ENCODE data around the gene PRPS2. TPM values are rescaled to one million over a fixed set of nuclear protein-coding genes. Genes with fewer than 3 reads are reported as not detected.

The PRPS2 gene
- total RNA-seq, 1 experiment from 2014 or later, result 73.9 TPM

DNA sequence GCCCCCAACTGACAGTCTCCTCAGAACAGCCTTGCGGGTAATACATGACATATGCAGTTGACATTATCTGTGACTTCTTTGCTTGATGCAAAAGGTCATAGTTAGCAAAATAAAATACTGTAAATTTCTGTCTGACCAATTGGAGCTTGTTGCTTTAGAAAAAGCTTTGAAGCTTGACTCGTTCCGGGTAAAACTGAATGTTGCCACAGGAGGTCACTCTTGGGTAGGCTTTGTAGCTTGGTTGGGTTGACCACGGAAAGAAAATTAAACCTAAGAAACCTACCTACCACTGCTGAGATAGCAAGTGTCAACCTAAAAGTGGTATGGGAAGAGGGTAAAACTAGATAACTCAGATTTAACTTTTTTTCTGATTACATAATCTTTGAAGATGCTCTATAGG, 23.2 kb downstream of the PRPS2 start:
- BruUV-seq (replicated peaks), result no TSS peak
- intact Hi-C loops (cut with micrococcal nuclease), result loop anchor here (1.0 kb wide), 3 partner anchors 80 to 674 kb away; no protein-coding TSS in a partner anchor
- no peaks in the 10 kb centered on the region for H3K4me1 ChIP-seq (ENCODE audit: insufficient read depth, low read length)
- no peak for TF ChIP-seq EZH2phosphoT487 (IDR thresholded peaks at IDR 0.05; ENCODE audit: borderline replicate concordance, low read length)
- no peak for TF ChIP-seq EZH2 (IDR thresholded peaks at IDR 0.05; ENCODE audit: low read length, unreplicated experiment)
- TF ChIP-seq, protein P1, sequence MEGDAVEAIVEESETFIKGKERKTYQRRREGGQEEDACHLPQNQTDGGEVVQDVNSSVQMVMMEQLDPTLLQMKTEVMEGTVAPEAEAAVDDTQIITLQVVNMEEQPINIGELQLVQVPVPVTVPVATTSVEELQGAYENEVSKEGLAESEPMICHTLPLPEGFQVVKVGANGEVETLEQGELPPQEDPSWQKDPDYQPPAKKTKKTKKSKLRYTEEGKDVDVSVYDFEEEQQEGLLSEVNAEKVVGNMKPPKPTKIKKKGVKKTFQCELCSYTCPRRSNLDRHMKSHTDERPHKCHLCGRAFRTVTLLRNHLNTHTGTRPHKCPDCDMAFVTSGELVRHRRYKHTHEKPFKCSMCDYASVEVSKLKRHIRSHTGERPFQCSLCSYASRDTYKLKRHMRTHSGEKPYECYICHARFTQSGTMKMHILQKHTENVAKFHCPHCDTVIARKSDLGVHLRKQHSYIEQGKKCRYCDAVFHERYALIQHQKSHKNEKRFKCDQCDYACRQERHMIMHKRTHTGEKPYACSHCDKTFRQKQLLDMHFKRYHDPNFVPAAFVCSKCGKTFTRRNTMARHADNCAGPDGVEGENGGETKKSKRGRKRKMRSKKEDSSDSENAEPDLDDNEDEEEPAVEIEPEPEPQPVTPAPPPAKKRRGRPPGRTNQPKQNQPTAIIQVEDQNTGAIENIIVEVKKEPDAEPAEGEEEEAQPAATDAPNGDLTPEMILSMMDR (conservative IDR thresholded peaks at IDR 0.05; ENCODE audit: low read depth, low read length), result peak; percentile 72
- DNase-seq (peak; percentile 79), ATAC-seq (peak; percentile 66)
- H3K9me2 ChIP-seq (replicated peaks; ENCODE audit: low read length), result no peaks in the 10 kb centered on the region
- H3F3A ChIP-seq (ENCODE audit: low read length, unreplicated experiment), result no peaks in the 10 kb centered on the region
- H3K27me3 ChIP-seq (ENCODE audit: low read length), result no peaks in the 10 kb centered on the region
- H3K4me2 ChIP-seq (ENCODE audit: low read length), result no peak overlapping the region
- no peak overlapping the region for H3K9ac ChIP-seq (ENCODE audit: low read length)
- CTCF ChIA-PET, result interaction anchor here (0.6 to 1.1 kb wide), 7 partner anchors 10 to 565 kb away, joined by 3 to 8 read pairs (median 4); no protein-coding TSS in a partner anchor
- no peak overlapping the region for H2AFZ ChIP-seq (ENCODE audit: low read length)
- no peaks in the 10 kb centered on the region for H3K79me2 ChIP-seq (ENCODE audit: low read length)
- POLR2A ChIA-PET (ENCODE audit: unreplicated experiment), result no interaction called here
- H3K4me3 ChIP-seq (ENCODE audit: low read length), result no peak overlapping the region
- H4K20me1 ChIP-seq (ENCODE audit: low read length), result no peaks in the 10 kb centered on the region
- no peak overlapping the region for H3K27ac ChIP-seq (ENCODE audit: low read length)
- no peaks in the 10 kb centered on the region for H3K9me3 ChIP-seq (ENCODE audit: low read length)
- peaks cover 8% of the 10 kb centered on the region; the same call in 1 of the 2 replicates for H3K36me3 ChIP-seq (ENCODE audit: low read depth, low read length)

DNA sequence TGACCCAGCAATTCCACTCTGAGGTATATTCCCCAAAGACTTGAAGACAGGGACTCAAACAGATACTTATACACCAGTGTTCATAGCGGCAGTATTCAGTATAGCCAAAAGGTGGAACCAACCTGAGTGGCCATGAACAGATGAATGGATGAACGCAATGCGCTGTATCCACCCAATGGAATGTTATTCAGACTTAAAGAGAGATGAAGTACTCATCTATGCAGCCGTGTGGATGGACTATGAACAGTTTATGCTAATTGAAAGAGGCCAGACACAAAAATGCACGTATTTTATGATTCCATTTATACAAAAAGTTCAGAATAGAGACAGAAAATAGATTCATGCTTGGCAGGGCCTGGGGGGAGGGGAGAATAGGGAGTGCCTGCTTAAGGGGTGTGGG, 26.3 kb downstream of the PRPS2 start:
- ATAC-seq (no peak), DNase-seq (no peak)
- Histone ChIP-seq H2AFZ (ENCODE audit: low read length) (no peak overlapping the region), H3K9ac (ENCODE audit: low read length) (no peak overlapping the region), H3K9me2 (replicated peaks; ENCODE audit: low read length) (no peaks in the 10 kb centered on the region), H3K4me2 (ENCODE audit: low read length) (no peak overlapping the region), H3K4me1 (ENCODE audit: insufficient read depth, low read length) (no peaks in the 10 kb centered on the region), H3K36me3 (ENCODE audit: low read depth, low read length) (peaks cover 14% of the 10 kb centered on the region), H3K79me2 (ENCODE audit: low read length) (no peaks in the 10 kb centered on the region), H3K27me3 (ENCODE audit: low read length) (no peaks in the 10 kb centered on the region), H3K9me3 (ENCODE audit: low read length) (no peaks in the 10 kb centered on the region), H3K4me3 (ENCODE audit: low read length) (no peak overlapping the region), H3K27ac (ENCODE audit: low read length) (no peak overlapping the region), H4K20me1 (ENCODE audit: low read length) (no peaks in the 10 kb centered on the region), H3F3A (ENCODE audit: low read length, unreplicated experiment) (no peaks in the 10 kb centered on the region)
- TF ChIP-seq, protein P1 (conservative IDR thresholded peaks at IDR 0.05; ENCODE audit: low read depth, low read length), result no peak
- no peak for TF ChIP-seq EZH2 (IDR thresholded peaks at IDR 0.05; ENCODE audit: low read length, unreplicated experiment)
- TF ChIP-seq EZH2phosphoT487 (IDR thresholded peaks at IDR 0.05; ENCODE audit: borderline replicate concordance, low read length), result no peak
- intact Hi-C loops (cut with micrococcal nuclease), result no loop called here
- POLR2A ChIA-PET (ENCODE audit: unreplicated experiment), result no interaction called here
- CTCF ChIA-PET, result no interaction called here
- no TSS peak for BruUV-seq (replicated peaks)

DNA sequence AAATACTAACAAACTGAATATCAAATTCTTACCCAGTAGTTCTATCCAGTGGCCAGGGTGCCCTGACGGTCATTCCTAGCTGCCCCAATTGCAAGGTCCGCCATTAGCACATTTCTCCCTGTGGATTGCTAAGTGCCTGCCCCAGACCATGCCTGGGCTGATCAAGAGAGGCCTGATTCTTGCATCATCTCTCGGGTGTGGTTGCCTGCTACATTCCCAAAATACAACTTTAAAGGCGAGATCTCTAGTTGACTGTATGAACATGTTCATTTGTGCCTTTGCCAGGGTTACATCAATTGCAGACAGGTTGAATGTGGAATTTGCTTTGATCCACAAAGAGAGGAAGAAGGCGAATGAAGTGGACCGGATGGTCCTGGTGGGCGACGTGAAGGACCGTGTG, 28.0 kb downstream of the PRPS2 start:
- POLR2A ChIA-PET (ENCODE audit: unreplicated experiment), result no interaction called here
- no peak overlapping the region for H3K4me2 ChIP-seq (ENCODE audit: low read length)
- no peak overlapping the region for H3K9ac ChIP-seq (ENCODE audit: low read length)
- H2AFZ ChIP-seq (ENCODE audit: low read length), result no peak overlapping the region
- H3K4me3 ChIP-seq (ENCODE audit: low read length), result no peak overlapping the region
- TF ChIP-seq, protein P1 (conservative IDR thresholded peaks at IDR 0.05; ENCODE audit: low read depth, low read length), result no peak
- TF ChIP-seq EZH2 (IDR thresholded peaks at IDR 0.05; ENCODE audit: low read length, unreplicated experiment) (no peak), EZH2phosphoT487 (IDR thresholded peaks at IDR 0.05; ENCODE audit: borderline replicate concordance, low read length) (no peak)
- no peaks in the 10 kb centered on the region for H3K9me2 ChIP-seq (replicated peaks; ENCODE audit: low read length)
- no peak overlapping the region for H3K27ac ChIP-seq (ENCODE audit: low read length)
- no peaks in the 10 kb centered on the region for H3F3A ChIP-seq (ENCODE audit: low read length, unreplicated experiment)
- no peaks in the 10 kb centered on the region for H3K27me3 ChIP-seq (ENCODE audit: low read length)
- H3K36me3 ChIP-seq (ENCODE audit: low read depth, low read length), result peaks cover 22% of the 10 kb centered on the region
- no TSS peak for BruUV-seq (replicated peaks)
- CTCF ChIA-PET, result no interaction called here
- no peaks in the 10 kb centered on the region for H3K9me3 ChIP-seq (ENCODE audit: low read length)
- no peaks in the 10 kb centered on the region for H4K20me1 ChIP-seq (ENCODE audit: low read length)
- DNase-seq (no peak), ATAC-seq (no peak)
- no peaks in the 10 kb centered on the region for H3K79me2 ChIP-seq (ENCODE audit: low read length)
- intact Hi-C loops (cut with micrococcal nuclease), result no loop called here
- H3K4me1 ChIP-seq (ENCODE audit: insufficient read depth, low read length), result no peaks in the 10 kb centered on the region

Data from PC-3 (cell line).